ENCODE data around the gene PSMA5.

DNA sequence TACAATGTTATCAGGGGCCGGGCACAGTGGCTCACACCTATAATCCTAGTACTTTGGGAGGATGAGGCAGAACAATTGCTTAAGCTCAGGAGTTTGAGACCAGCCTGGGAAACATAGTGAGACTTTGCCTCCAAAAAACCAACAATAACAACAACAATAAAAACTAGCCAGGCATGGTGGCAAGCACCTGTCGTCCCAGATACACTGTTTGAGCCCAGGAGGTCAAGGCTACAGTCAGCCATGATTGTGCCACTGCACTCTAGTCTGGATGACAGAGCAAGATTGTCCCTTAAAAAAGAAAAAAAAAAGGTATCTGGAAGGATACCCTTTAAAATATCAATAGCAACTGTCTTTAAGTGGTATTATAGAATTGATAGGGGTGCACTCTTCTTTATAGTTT is 44.7 kb downstream of the PSMA5 start:
- TF ChIP-seq, protein P1, sequence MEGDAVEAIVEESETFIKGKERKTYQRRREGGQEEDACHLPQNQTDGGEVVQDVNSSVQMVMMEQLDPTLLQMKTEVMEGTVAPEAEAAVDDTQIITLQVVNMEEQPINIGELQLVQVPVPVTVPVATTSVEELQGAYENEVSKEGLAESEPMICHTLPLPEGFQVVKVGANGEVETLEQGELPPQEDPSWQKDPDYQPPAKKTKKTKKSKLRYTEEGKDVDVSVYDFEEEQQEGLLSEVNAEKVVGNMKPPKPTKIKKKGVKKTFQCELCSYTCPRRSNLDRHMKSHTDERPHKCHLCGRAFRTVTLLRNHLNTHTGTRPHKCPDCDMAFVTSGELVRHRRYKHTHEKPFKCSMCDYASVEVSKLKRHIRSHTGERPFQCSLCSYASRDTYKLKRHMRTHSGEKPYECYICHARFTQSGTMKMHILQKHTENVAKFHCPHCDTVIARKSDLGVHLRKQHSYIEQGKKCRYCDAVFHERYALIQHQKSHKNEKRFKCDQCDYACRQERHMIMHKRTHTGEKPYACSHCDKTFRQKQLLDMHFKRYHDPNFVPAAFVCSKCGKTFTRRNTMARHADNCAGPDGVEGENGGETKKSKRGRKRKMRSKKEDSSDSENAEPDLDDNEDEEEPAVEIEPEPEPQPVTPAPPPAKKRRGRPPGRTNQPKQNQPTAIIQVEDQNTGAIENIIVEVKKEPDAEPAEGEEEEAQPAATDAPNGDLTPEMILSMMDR (IDR thresholded peaks at IDR 0.05; ENCODE audit: poor library complexity, severe bottlenecking): no peak
- no peak for TF ChIP-seq POLR2AphosphoS5 (IDR thresholded peaks at IDR 0.05)
- no peak for TF ChIP-seq EZH2 (IDR thresholded peaks at IDR 0.05; ENCODE audit: borderline replicate concordance, insufficient read depth, low read length, poor library complexity, severe bottlenecking)
- TF ChIP-seq TAF1 (IDR thresholded peaks at IDR 0.05; ENCODE audit: low read depth): no peak
- no peak for TF ChIP-seq EP300 (conservative IDR thresholded peaks at IDR 0.05; ENCODE audit: poor library complexity, severe bottlenecking)
- TF ChIP-seq REST (IDR thresholded peaks at IDR 0.05; ENCODE audit: borderline replicate concordance): no peak
- TF ChIP-seq RAD21 (conservative IDR thresholded peaks at IDR 0.05): no peak
- no peak for TF ChIP-seq SMC3 (conservative IDR thresholded peaks at IDR 0.05; ENCODE audit: poor library complexity)
- TF ChIP-seq MXI1 (conservative IDR thresholded peaks at IDR 0.05; ENCODE audit: poor library complexity, severe bottlenecking): no peak

Data from neural cell (in vitro differentiated cells).